Ascending aorta (tissue), 2 donors: ENCODE measurements around the gene TTC24. TPM values are rescaled to one million over a fixed set of nuclear protein-coding genes. Genes with fewer than 3 reads are reported as not detected.
A peak's percentile ranks its signal among the peaks of the same experiment; 100 is the strongest.

ENCODE experiments used
- DNase-seq, 2 donors: peaks; one replicate each; pipeline ENCODE4 v3.0.0-alpha.2; 2019; ENCODE audit warnings: low spot score in 2 of 2
- H3K27ac ChIP-seq, 2 donors: fragments of 200-600 bp; sonication (generic); one replicate each; pipeline ENCODE4 v1.5.1; 2016 to 2017; ENCODE audit warnings: mild to moderate bottlenecking in 1 of 2
- H3K27me3 ChIP-seq: fragments of 200-600 bp; sonication (generic); one replicate; pipeline ENCODE4 v1.5.1; 2017
- H3K36me3 ChIP-seq, 2 donors: fragments of 200-600 bp; sonication (generic); one replicate each; pipeline ENCODE4 v1.5.1; 2016
- H3K4me1 ChIP-seq, 2 donors: fragments of 200-600 bp; sonication (generic); one replicate each; pipeline ENCODE4 v1.5.1; 2016 to 2017; ENCODE audit warnings: mild to moderate bottlenecking in 1 of 2
- H3K4me3 ChIP-seq, 2 donors: fragments of 200-600 bp; sonication (generic); one replicate each; pipeline ENCODE4 v1.5.1; 2016 to 2017; ENCODE audit warnings: mild to moderate bottlenecking in 1 of 2
- H3K9me3 ChIP-seq, 2 donors: fragments of 200-600 bp; sonication (generic); one replicate each; pipeline ENCODE4 v1.5.1; 2016
- CTCF ChIP-seq, 3 experiments: fragments of 200-600 bp in 2 of 3; fragments of 450-650 bp in 1 of 3; sonication (generic) in 2 of 3; IDR thresholded peaks; one replicate each; pipeline ENCODE4 v1.5.1; 2016 to 2019; ENCODE audit warnings: antibody characterized with exemption in 3 of 3, mild to moderate bottlenecking in 1 of 3, moderate library complexity in 1 of 3
- intact Hi-C: fragments of 100-400 bp; cut with DNase I; formaldehyde crosslinking; loops from one replicate; pipeline ENCODE4 v1.15.1; 2023
- total RNA-seq: library from RNA; depleted of rRNA; stranded (reverse); fragments of >200 nt; gene quantifications from one replicate; pipeline ENCODE4 v1.1.0, GENCODE V29; 2016

The TTC24 gene
- total RNA-seq, 1 donor from 2014 or later = not detected

GRCh38 chr1:156592910-156593660 is 13.6 kb downstream of the TTC24 start:
- peaks cover 3 to 36% of the 10 kb centered on the region in 2 donors for H3K36me3 ChIP-seq
- H3K4me1 ChIP-seq = peaks cover 4 to 10% of the 10 kb centered on the region in 2 donors
- no peaks in the 10 kb centered on the region for H3K27me3 ChIP-seq
- no peak overlapping the region for H3K4me3 ChIP-seq
- H3K27ac ChIP-seq = peak overlapping the region in 1 of 2 donors; percentile 83
- DNase-seq = peak in 1 of 2 donors; percentile 53
- H3K9me3 ChIP-seq = no peaks in the 10 kb centered on the region
- intact Hi-C loops = no loop called here
- TF ChIP-seq CTCF (IDR thresholded peaks at IDR 0.05) = no peak

- Histone ChIP-seq H3K27ac (no peak overlapping the region), H3K36me3 (peaks cover 3 to 40% of the 10 kb centered on the region in 2 donors), H3K4me1 (peaks cover 4 to 10% of the 10 kb centered on the region in 2 donors), H3K9me3 (no peaks in the 10 kb centered on the region), H3K27me3 (no peaks in the 10 kb centered on the region), H3K4me3 (no peak overlapping the region)
- intact Hi-C loops = no loop called here
- TF ChIP-seq CTCF (IDR thresholded peaks at IDR 0.05) = no peak
- peak in 1 of 2 donors; percentile 40 for DNase-seq
Measured at GRCh38 chr1:156593661-156593989, 14.1 kb downstream of the TTC24 start.

GRCh38 chr1:156594190-156594589 is 14.7 kb downstream of the TTC24 start:
- Histone ChIP-seq H3K27ac (no peak overlapping the region), H3K36me3 (peaks cover 3 to 40% of the 10 kb centered on the region in 2 donors), H3K4me3 (no peak overlapping the region), H3K4me1 (peaks cover 4 to 10% of the 10 kb centered on the region in 2 donors), H3K27me3 (no peaks in the 10 kb centered on the region), H3K9me3 (no peaks in the 10 kb centered on the region)
- no peak for DNase-seq
- TF ChIP-seq CTCF (IDR thresholded peaks at IDR 0.05) = no peak
- intact Hi-C loops = no loop called here

GRCh38 chr1:156595016-156595415 is 15.5 kb downstream of the TTC24 start:
- intact Hi-C loops = no loop called here
- no peak overlapping the region for H3K4me3 ChIP-seq
- H3K9me3 ChIP-seq = no peaks in the 10 kb centered on the region
- H3K27ac ChIP-seq = no peak overlapping the region
- DNase-seq = no peak
- H3K27me3 ChIP-seq = no peaks in the 10 kb centered on the region
- no peak for TF ChIP-seq CTCF (IDR thresholded peaks at IDR 0.05)
- H3K36me3 ChIP-seq = peaks cover 3 to 40% of the 10 kb centered on the region in 2 donors
- peaks cover 4 to 10% of the 10 kb centered on the region in 2 donors for H3K4me1 ChIP-seq

GRCh38 chr1:156596426-156596825 is 16.9 kb downstream of the TTC24 start:
- Histone ChIP-seq H3K36me3 (peaks cover 3 to 40% of the 10 kb centered on the region in 2 donors), H3K27ac (no peak overlapping the region), H3K27me3 (no peaks in the 10 kb centered on the region), H3K4me3 (no peak overlapping the region), H3K4me1 (peaks cover 7 to 16% of the 10 kb centered on the region in 2 donors), H3K9me3 (no peaks in the 10 kb centered on the region)
- intact Hi-C loops = no loop called here
- no peak for TF ChIP-seq CTCF (IDR thresholded peaks at IDR 0.05)
- DNase-seq = no peak
